ENCODE data around the gene ADGRE1.

Gene ADGRE1

DNA sequence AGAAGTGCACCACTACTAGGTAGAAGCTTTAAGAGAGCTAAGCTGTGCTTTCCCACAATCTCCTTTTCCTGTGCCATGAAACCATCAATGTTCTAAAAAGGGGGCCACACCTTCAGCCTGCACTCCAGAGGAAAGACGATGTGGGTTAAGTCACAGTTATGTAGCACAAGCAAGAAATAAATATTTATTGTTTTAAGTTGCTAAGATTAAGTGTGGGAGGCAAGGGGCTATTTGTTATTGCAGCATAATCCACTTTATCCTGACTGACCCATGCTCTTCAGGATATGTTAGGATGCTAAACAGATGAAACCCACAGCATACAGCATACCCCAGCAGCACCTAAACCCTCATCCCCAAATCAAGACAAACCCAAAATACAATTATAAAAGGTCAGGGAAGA, 69.2 kb downstream of the ADGRE1 start:
- DNase-seq, result no peak

- no peak for DNase-seq
Observed at GRCh38 chr19:6958791-6959190, 71.4 kb downstream of the ADGRE1 start.

DNA sequence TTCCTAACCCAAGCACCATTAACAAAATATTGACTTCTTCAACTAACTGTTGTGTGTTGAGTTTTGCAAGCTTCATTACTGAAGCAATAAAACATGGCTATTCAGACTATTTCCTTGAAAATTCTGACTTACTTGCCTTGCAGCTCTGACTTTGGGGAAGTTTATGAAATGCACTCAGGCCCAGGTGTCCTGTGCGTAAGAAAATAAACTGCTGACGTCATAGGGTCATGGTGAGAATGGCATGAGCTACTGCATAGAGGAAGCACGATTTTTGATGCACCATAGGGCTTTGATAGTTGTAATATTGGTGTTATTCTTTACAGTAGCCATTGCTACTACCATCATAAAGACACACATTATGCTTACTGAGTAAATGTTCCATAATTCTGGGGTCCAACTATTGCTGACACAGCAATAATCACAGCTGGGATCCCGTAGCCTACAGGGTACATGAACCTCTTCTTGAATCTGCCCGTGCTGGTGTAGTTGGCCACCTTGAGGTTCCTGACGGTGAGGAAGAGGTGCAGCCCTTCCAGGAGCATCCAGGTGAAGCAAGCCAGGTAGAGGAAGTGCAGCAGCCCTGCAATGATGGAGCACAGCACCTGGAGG, 76.0 kb downstream of the ADGRE1 start:
- DNase-seq, result no peak

GRCh38 chr19:6963937-6964336, 76.6 kb downstream of the ADGRE1 start:
- DNase-seq, result no peak

DNA sequence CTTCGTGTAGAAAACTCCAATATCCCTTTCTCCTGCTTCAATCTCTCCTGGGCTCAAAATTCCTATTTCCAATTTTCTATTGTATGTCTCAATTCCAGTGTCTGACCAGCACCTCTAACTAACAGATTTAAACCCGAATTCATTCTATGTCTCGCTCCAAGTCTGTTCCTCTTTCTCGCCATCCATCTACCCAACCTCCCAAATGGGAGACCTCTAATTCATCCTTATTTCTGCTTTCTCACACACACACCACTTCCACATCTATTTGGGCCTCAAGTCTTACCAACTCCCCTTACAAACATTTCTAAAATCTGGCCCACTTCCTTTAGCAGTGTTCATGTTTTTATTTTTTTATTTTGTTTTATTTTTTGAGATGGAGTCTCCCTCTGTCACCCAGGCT, 80.6 kb downstream of the ADGRE1 start:
- DNase-seq, result no peak

DNA sequence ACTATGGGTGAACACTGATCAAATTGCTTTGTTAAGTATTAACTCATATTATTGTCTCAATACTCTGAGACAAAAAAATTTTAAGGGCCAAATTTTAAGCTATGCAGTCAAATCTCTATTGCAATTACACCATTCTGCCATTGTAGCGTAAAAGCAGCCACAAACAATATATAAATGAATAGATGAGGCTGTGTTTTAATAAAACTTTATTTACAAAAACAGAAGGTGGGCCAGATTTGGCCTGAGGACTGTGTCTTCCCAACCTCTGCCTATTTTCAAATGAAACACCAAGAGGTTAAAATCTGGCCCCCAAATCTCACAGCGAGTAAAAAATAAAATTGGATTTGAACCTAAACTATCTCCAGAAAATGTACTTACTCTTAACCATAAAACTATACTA, 82.1 kb downstream of the ADGRE1 start:
- DNase-seq, result no peak

DNA sequence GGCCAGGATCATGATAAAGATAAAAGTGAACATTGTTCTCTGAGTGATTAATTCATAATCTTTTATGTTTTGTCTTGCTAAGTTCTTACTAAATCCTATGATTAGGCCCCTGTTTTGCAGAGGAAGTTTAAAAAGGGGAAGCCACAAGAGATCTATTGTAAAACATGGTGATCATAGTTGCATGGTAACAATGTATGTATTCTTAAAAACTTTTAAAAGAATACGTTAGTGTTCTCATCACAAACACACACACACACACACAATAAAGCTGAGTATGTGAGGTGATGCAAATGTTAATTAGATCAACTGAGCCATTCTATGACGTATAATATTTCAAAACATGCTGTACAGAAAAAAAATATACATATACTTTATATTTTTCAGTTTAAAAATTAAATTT, 82.6 kb downstream of the ADGRE1 start:
- DNase-seq, result no peak

- DNase-seq, result peak; percentile 77
Observed at GRCh38 chr19:6970443-6970842, 83.1 kb downstream of the ADGRE1 start.

DNA sequence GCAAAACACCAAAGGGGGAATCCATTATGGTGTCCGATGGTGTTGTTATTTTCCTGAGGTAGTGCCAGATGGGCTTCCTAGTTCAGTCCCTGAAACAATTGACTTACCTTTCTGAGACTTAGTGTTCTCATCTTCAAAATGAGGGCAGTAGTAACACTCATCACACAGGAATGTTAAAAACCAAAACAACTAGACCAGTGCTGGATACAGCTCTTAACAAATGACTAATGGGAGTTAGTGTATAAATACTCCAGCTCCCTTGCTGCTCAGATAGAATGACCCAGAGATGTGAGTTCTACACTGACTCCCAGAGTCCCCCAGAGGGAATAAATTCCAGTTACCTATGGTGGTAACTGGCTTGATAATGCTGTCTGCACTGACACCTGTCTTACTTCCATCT, 84.0 kb downstream of the ADGRE1 start:
- DNase-seq, result no peak

DNA sequence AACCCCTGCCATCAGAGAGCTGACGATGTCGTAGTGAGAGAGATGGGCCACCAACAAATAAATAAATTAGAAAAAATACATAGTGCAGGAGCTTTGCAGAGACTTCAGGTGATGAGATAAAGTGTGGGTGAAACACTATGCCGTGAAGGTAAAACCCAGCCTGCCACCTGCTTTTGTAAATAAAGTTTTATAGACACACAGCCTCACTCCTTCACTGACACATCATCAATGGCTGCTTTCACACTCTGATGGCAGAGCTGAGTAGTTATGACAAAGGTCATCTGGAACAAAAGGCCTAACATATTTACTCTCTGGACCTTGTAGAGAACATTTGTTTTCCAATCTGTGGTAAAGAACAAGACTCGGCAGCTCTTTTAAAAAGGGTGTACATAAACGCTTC, 88.8 kb downstream of the ADGRE1 start:
- DNase-seq, result no peak

DNA sequence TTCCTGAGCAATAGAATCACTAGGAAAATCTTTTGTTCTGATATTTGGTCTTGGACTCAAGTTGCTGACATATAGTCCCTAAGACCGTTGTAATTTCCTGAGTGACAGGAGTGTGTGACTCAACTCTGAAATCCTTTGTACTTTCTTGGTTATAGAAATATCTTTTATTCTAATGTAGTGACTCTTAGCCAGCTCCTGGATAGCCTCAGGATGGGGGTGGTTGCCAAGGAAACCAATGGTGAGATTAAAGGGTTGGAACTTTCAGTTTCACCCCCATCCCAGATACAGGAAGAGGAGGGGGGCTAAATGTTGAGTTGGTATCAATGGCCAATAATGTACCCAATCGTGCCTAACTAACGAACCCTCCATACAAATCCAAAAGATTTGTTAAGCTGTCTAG, 92.0 kb downstream of the ADGRE1 start:
- DNase-seq, result no peak

- no peak for DNase-seq
Observed at GRCh38 chr19:6983448-6983847, 96.1 kb downstream of the ADGRE1 start.

DNA sequence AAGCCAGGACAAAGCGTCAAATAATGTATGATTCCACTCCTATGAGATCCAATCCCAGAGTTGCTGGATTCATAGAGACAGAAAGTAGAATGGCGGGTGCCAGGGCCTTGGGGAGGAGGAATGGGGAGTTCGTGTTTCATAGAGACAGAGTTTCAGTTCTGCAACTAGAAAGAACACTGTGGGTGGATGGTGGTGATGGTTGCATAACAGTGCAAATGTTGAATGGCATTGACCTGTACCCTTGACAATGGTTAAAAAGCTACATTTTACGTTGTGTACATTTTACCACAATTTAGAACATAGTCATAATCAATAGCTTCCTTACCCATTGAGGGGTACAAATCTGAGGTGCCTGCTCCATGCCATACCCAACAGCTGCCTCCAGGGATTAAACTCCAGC, 100.5 kb downstream of the ADGRE1 start:
- no peak for DNase-seq

- no peak for DNase-seq
Observed at GRCh38 chr19:6988257-6988656, 100.9 kb downstream of the ADGRE1 start.
